HepG2 (cell line): ENCODE measurements around the gene LINGO3.

Experiments used
- PHB2 ChIP-seq: fragments of 450-650 bp; IDR thresholded peaks from 2 replicates; pipeline ENCODE4 v1.6.1; 2018; ENCODE audit not compliant: partially characterized antibody
- RNF2 ChIP-seq: fragments of 450-650 bp; conservative IDR thresholded peaks from 2 replicates; pipeline ENCODE4 v1.6.1; 2016; ENCODE audit warnings: low read depth
- TAF1 ChIP-seq: sonication (generic); formaldehyde crosslinking; IDR thresholded peaks from 2 replicates; pipeline ENCODE4 v1.4.0; 2020; ENCODE audit warnings: missing genetic modification reagents
- ZFY ChIP-seq: sonication (generic); formaldehyde crosslinking; IDR thresholded peaks from 2 replicates; pipeline ENCODE4 v1.4.0; 2020; ENCODE audit warnings: missing genetic modification reagents
- ZNF792 ChIP-seq: IDR thresholded peaks from 2 replicates; pipeline ENCODE4 v1.6.1; 2016

DNA sequence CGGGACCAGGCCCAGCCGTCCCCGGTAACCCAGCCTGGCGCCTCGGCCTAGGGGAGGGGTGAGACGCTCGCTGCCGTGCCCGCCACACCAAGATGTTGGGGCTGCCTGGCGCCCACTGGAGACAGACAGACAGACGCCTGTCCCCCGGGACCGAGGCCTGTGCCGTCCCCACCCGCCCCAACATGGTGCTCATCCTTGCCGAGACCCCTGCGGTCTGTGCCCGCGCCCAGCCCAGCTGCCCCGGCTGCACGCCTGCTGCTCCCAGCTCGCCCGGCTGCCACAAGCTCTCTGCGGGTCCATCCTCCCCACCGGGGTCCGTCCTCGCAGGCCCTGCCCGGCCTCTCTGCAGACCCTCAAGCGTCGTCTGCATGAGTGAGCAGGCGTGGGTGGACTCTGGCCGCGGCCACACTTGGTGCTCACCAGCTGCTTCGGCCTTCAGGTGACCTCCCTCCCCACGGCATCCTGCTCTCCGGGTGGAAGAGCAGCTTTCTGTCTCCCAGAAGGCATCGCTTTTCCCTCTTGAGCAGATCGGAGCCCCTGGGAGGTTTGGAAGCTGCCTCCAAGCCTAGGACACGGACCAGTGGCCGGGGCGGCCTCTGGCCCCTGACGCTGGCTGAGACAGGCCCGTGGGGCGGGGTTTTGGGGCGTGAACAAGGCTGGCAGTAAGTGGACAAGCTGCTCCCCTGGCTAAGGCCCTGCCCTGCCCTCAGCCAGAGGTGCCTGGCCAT, 45.4 kb upstream of the LINGO3 start:
- TF ChIP-seq RNF2 (no peak), TAF1 (CRISPR knock-in tag) (no peak), ZFY (CRISPR knock-in tag) (no peak), PHB2 (no peak), ZNF792 (CRISPR knock-in tag) (no peak)
